Measurements from ENCODE around the gene ASXL2.

DNA sequence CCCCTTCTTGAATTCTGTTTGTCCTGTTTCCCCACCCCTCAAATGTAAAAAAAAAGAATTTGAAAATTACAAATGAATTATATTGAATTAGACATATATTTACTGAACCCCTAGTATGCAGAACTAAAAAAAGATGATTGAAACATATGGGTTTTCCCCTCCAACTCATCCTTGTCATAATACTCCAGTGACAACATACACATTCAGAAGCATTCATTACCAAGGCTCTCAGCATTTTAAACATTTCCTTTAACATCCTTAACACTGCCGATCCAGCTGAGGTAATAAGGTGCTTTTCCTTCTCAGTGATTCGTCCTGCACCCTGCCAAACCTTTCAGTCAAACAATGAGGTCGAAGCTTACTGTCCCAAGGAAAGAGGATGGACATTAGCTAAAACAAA is 151.8 kb downstream of the ASXL2 start:
- no peak for TF ChIP-seq POLR2A (IDR thresholded peaks at IDR 0.05)
- TF ChIP-seq CTCF (IDR thresholded peaks at IDR 0.05) = no peak

Measured in suprapubic skin (tissue), 3 donors.